GM21717 (cell line): ENCODE results near the gene CACNA1D.

Experiments used
- ATAC-seq: cut with Tn5 transposase; IDR thresholded peaks from one replicate; pipeline ENCODE4 v1.9.1; 2021; ENCODE audit warnings: mild to moderate bottlenecking, moderate library complexity; ENCODE audit not compliant: unreplicated experiment

CACNA1D gene

DNA sequence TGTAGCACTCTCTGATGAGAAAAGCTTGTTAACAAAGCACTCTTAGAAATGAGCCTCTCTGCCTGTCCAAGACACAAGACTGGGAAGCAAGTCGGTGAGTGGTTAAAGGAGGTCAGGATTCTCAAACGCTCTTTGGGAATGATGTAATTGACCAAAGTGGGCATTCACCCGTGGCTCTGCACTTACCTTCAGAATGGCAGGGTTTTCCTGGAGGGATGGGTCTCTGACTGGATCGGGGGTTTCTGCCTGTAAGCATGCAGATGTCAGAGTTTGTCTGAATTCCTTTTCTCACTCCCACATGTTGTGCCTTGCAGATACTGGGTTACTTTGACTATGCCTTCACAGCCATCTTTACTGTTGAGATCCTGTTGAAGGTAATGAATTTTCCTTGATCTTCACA is 245.6 kb downstream of the CACNA1D start:
- no peak for ATAC-seq

GRCh38 chr3:53740956-53741355 is 246.5 kb downstream of the CACNA1D start:
- no peak for ATAC-seq

DNA sequence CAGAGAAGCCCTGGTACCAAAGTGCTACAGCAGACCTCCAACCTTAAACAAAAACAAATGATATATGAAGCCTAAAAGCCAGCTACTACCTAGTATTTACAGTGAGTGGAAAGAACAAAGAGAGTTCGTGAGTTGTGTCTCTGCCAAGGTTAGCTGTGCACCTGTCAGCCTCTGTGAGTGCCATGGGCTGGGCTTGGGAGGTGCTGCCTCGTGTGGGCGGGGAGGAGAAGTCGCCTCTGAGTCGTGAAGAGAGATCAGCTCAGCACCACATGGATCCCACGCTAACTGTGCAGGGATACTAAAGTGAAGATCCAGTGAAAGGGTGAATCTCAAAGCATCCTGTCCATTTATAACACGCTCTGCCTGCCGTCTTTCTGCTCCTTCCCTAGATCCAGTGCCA is 249.9 kb downstream of the CACNA1D start:
- ATAC-seq, result no peak

- no peak for ATAC-seq
These were observed 253.1 kb downstream of the CACNA1D start for GRCh38 chr3:53747559-53747958.

DNA sequence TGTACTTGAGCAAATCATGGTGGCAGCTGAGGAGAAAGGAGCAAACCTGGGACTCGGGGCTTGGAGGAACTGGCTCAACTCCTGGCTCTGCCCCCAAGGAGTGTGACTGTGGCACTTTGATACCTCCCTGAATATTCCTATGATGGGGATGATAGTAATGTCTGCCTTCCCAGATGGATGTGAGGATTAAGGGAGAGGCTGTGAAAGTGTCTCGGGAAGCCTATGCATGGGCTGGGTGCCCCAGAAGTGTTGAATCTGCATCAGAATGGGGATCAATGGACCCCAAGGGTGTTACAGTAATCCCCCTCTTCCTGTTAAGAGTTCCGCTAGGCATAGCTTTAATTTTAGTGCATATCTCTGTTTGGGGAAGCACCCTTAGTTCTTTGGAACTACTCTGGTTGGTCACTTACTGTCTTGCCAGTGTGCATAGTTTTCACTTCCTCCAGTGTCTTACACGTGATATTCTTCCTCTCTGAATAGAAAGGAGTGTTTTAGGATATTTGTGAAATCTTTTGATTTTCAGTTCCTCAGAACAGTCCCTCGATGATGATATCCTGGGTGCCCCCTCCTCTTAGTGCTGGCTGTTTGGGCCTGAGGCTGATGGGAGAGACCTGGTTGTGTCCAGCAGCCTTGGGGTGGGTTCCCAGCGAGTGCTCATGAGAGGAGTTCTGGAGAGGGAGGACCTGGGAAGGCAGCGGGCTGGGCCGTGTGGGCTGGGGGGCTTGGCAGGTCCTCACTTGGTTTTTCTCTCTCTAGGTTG is 254.3 kb downstream of the CACNA1D start:
- peak; percentile 85 for ATAC-seq

DNA sequence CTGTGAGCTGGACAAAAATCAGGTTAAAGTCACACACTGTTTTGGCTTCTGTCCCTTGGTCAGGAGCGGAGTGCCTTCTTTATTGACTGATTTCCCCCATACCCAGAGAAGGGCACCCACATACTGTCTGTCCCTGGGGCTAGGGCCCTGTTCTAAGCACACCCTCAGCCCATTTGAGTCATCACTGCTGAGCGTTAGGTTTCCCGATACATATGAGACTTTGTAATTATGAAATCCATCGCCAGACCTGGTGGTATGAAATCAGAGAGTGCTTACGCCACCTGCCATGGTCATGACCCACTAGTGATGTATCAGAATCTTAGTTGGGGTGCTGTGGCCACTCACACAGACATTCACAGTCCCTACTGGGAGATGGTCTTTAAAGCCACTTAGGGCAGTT is 255.0 kb downstream of the CACNA1D start:
- peak; percentile 28 for ATAC-seq

GRCh38 chr3:53750253-53751210 is 256.1 kb downstream of the CACNA1D start:
- ATAC-seq, result no peak

- ATAC-seq, result peak; percentile 41
These were observed 259.2 kb downstream of the CACNA1D start for GRCh38 chr3:53753518-53754183.

GRCh38 chr3:53754325-53754724 is 259.9 kb downstream of the CACNA1D start:
- no peak for ATAC-seq

- ATAC-seq, result no peak
These were observed 264.4 kb downstream of the CACNA1D start for GRCh38 chr3:53758846-53759245.

- ATAC-seq, result no peak
These were observed 268.9 kb downstream of the CACNA1D start for GRCh38 chr3:53763353-53763752.

DNA sequence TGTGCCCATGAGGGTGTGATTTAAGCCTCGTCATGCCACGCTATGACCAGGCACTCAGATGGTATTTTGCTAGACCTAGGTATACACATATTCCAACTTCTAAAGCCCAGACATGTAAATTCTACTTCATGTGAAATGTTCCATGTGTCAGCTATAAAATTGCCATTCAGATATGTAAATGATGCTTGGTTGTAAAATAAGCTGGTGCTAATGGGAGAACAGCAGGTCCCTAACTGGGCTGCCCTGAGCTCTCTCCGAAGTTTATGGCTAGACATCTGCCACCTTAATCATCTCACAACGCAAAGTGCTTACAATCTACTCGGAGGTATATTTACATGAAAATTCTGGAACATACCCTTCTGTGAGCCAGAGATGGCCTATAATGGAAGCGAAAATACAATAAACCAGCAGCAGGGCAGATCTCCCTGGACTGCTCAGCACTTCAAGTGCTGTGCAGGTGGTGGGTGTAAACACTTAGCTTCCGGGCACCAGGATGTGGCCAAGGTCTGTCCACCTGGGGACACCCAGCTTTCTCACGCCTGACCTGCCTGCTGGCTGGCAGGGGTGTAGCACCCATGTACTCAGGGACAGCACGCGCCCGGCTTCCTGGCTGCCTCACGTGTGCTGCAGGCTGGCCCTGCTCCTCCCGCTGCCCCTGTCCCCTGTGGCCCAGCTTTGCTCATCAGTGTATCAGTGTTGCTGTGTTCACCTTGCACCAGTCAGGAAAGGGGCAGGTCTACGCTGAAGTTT is 269.8 kb downstream of the CACNA1D start:
- no peak for ATAC-seq

DNA sequence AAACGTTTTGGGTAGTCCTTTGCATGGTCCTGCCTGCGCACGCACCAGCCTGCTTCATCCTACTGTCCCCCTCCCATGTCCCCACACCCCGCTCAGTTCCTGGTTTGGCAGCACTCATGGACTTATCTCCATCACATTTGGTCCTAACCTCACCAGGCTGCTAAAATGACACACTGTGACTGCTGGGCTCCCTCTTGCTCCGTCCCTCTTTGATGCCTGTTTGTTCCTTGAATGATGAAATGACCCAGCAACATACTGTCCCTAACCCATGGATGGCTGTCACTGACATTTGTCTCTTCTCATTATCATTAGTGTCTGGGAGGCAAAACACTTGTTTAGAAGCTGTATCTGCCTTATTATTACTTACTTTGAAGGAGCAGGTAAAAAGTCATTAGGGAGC is 271.3 kb downstream of the CACNA1D start:
- ATAC-seq, result no peak

DNA sequence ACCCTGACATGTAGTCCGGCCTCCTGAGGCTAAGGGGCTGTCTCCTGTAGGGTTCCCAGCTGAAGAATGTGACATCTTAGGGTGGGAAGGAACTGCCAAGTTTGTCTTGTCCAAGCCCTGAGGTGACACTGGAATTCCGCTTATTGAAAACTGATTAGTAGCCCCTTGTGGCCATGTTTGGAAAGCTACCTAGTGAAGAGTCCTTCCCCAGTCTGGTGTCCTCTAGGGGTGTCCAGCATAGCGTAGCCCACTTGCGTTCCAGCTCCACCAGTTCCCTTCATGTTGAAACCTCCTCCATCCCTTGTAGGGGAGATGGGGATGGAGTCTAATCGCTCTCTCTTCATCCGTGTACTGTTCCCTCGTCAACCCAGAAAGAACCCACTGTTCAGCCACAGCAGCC is 272.3 kb downstream of the CACNA1D start:
- no peak for ATAC-seq

DNA sequence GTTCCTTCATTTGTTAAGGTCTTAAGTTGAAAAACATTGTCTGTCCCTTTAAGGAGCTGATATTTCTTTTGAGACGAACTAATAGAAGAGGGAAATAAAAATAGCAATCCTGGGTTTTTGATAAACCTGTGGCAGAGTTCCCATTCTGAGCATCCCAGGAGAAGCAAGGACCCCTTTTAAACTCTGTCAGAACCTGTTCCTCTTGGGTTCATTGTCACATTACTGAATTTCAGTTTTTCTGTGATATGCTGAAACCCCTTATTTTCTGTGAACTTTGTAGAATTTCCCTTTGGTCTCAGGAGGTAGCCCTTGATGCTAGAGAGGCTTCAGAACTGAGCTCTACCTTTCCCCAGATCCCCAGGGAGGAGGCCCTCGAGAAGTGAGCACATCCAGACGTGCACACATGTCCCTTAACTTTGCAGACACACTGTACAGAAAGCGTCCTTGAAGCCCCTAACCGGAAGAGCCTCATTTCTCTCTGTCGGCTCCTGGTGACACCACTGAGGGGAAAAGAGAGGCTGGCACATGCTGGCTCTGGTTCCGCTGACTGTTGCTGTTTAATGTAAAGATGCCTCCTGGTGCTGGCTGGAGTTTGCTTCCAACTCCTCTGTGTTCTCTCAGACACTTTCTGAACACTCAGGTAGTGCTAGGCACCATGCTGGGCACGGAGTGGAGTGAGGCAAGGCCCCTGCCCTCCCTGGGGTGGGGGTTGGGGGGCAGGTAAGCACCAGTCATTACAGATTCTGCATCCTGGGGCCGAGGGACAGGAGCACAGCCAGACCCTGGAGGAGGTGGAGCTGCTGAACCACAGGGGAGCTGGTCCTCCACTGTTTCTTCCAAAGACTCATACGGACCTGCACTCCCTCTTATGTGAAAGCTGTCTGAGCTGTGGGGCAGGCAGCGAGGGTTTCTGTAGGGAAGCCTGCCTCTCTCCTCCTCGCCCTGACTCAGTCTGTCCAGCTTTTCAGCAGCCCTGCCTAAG is 274.4 kb downstream of the CACNA1D start:
- ATAC-seq, result no peak

DNA sequence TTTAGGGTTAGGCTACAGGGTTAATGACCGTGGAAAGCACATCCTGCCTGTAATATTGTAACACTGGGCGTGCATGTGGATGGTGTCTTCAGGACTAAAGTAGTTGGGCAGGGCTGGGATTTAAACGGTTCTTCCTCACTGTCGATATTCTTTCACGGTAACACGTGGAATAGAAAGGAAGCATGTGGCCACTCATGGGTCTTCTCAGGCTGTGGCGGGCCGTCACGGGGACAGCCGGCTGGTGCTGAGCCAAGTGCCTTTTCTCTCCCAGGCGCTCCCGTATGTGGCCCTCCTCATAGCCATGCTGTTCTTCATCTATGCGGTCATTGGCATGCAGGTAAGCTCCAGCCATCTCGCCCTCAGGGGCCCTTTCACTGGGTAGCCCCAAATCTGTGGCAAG is 278.2 kb downstream of the CACNA1D start:
- ATAC-seq, result no peak

GRCh38 chr3:53773021-53773436 is 278.6 kb downstream of the CACNA1D start:
- no peak for ATAC-seq

- peak; percentile 86 for ATAC-seq
These were observed 279.4 kb downstream of the CACNA1D start for GRCh38 chr3:53773611-53774368.

GRCh38 chr3:53774414-53774813 is 280.0 kb downstream of the CACNA1D start:
- no peak for ATAC-seq
